Smooth muscle cell (in vitro differentiated cells): ENCODE results near the gene POU6F2. TPM values are rescaled to one million over a fixed set of nuclear protein-coding genes. Genes with fewer than 3 reads are reported as not detected.
A peak's percentile ranks its signal among the peaks of the same experiment; 100 is the strongest.

Source experiments
- DNase-seq: peaks from one replicate; lab custom pipeline; 2025; ENCODE audit not compliant: unreplicated experiment; lab: John Stamatoyannopoulos, UW
- H2AFZ ChIP-seq: fragments of 200-600 bp; sonication (generic); 2 replicates; pipeline ENCODE4 v1.6.0; 2016; ENCODE audit warnings: antibody characterized with exemption, low read depth, mild to moderate bottlenecking
- H3F3A ChIP-seq: fragments of 200-600 bp; sonication (generic); 2 replicates; pipeline ENCODE4 v1.6.0; 2017; ENCODE audit warnings: antibody characterized with exemption, low read depth
- H3K27ac ChIP-seq: fragments of 200-600 bp; sonication (generic); 2 replicates; pipeline ENCODE4 v1.5.1; 2016; ENCODE audit warnings: low read depth, mild to moderate bottlenecking
- H3K27me3 ChIP-seq: fragments of 200-600 bp; sonication (generic); 2 replicates; pipeline ENCODE4 v1.6.1; 2016; ENCODE audit warnings: low read depth, mild to moderate bottlenecking
- H3K36me3 ChIP-seq: fragments of 200-600 bp; sonication (generic); 2 replicates; pipeline ENCODE4 v1.5.1; 2016; ENCODE audit warnings: low read depth
- H3K4me1 ChIP-seq: fragments of 200-600 bp; sonication (generic); 2 replicates; pipeline ENCODE4 v1.5.1; 2016; ENCODE audit warnings: low read depth
- H3K4me2 ChIP-seq: fragments of 200-600 bp; sonication (generic); 2 replicates; pipeline ENCODE4 v1.6.0; 2016; ENCODE audit warnings: mild to moderate bottlenecking
- H3K4me3 ChIP-seq: fragments of 200-600 bp; sonication (generic); 2 replicates; pipeline ENCODE4 v1.5.1; 2016; ENCODE audit warnings: mild to moderate bottlenecking
- H3K79me2 ChIP-seq: fragments of 200-600 bp; sonication (generic); 2 replicates; pipeline ENCODE4 v1.6.0; 2016; ENCODE audit warnings: low read depth, mild to moderate bottlenecking
- H3K9ac ChIP-seq: fragments of 200-600 bp; sonication (generic); 2 replicates; pipeline ENCODE4 v1.6.0; 2016; ENCODE audit warnings: low read depth
- H3K9me3 ChIP-seq: fragments of 200-600 bp; sonication (generic); replicated peaks from 2 replicates; pipeline ENCODE4 v1.5.1; 2016; ENCODE audit warnings: low read depth
- H4K20me1 ChIP-seq: fragments of 200-600 bp; sonication (generic); 2 replicates; pipeline ENCODE4 v1.6.0; 2016; ENCODE audit warnings: low read depth
- CTCF ChIP-seq: fragments of 200-600 bp; sonication (generic); IDR thresholded peaks from 2 replicates; pipeline ENCODE4 v1.5.1; 2017; ENCODE audit warnings: borderline replicate concordance, mild to moderate bottlenecking, antibody characterized with exemption; ENCODE audit not compliant: insufficient read depth, poor library complexity, severe bottlenecking
- WGBS: methylation state at CpG from one replicate; pipeline ENCODE4 v1.1.7; 2016; ENCODE audit warnings: low lambda C conversion rate; 5-methylcytosine and 5-hydroxymethylcytosine counted together
- polyA plus RNA-seq: library from polyadenylated mRNA; unstranded; fragments of >200 nt; fragmentation: Nextera tagmentation; extraction: Ambion mirVana; gene quantifications from 2 replicates; pipeline ENCODE4 v1.2.1, GENCODE V29; 2016
- total RNA-seq: library from RNA; depleted of rRNA; stranded (reverse); fragments of >200 nt; gene quantifications from 2 replicates; pipeline ENCODE4 v1.2.3, GENCODE V29; 2014

The POU6F2 gene
- total and polyA plus RNA-seq, 2 experiments from 2014 or later: 1.2 TPM

- no peaks in the 10 kb centered on the region for H4K20me1 ChIP-seq
- H3K9me3 ChIP-seq: no peaks in the 10 kb centered on the region
- peaks cover 27% of the 10 kb centered on the region for H3K4me1 ChIP-seq
- no peaks in the 10 kb centered on the region for H3K79me2 ChIP-seq
- H3K4me2 ChIP-seq: no peak overlapping the region
- no peak overlapping the region for H3K9ac ChIP-seq
- WGBS: 89% methylated on average over 15 of the region's 15 CpGs
- no peaks in the 10 kb centered on the region for H3F3A ChIP-seq
- TF ChIP-seq CTCF: no peak
- H3K36me3 ChIP-seq: no peaks in the 10 kb centered on the region
- H3K27ac ChIP-seq: no peak overlapping the region
- no peak overlapping the region for H2AFZ ChIP-seq
- no peak for DNase-seq
- no peaks in the 10 kb centered on the region for H3K27me3 ChIP-seq
- no peak overlapping the region for H3K4me3 ChIP-seq
Measured at GRCh38 chr7:39458061-39458745, 480.5 kb downstream of the POU6F2 start.

GRCh38 chr7:39459636-39460035 lies 481.9 kb downstream of the POU6F2 start:
- Histone ChIP-seq H3K79me2 (no peaks in the 10 kb centered on the region), H3K27me3 (no peaks in the 10 kb centered on the region), H2AFZ (peak overlapping the region; percentile 6), H3K4me1 (peaks cover 28% of the 10 kb centered on the region), H3K4me2 (no peak overlapping the region), H4K20me1 (no peaks in the 10 kb centered on the region), H3K9me3 (no peaks in the 10 kb centered on the region), H3K27ac (no peak overlapping the region), H3F3A (no peaks in the 10 kb centered on the region), H3K36me3 (no peaks in the 10 kb centered on the region), H3K9ac (no peak overlapping the region), H3K4me3 (no peak overlapping the region)
- no peak for DNase-seq
- no peak for TF ChIP-seq CTCF
- 49% methylated on average over 6 of the region's 6 CpGs for WGBS

- Histone ChIP-seq H3F3A (no peaks in the 10 kb centered on the region), H4K20me1 (no peaks in the 10 kb centered on the region), H3K36me3 (no peaks in the 10 kb centered on the region), H3K27me3 (no peaks in the 10 kb centered on the region), H3K9me3 (no peaks in the 10 kb centered on the region), H3K79me2 (no peaks in the 10 kb centered on the region), H3K27ac (no peak overlapping the region), H3K9ac (no peak overlapping the region), H2AFZ (no peak overlapping the region), H3K4me3 (no peak overlapping the region), H3K4me2 (no peak overlapping the region), H3K4me1 (peaks cover 30% of the 10 kb centered on the region)
- 94% methylated on average over 20 of the region's 20 CpGs for WGBS
- no peak for TF ChIP-seq CTCF
- DNase-seq: no peak
Measured at GRCh38 chr7:39460486-39460885, 482.8 kb downstream of the POU6F2 start.

- DNase-seq: no peak
- no peak for TF ChIP-seq CTCF
- H3K9ac ChIP-seq: no peak overlapping the region
- peaks cover 30% of the 10 kb centered on the region for H3K4me1 ChIP-seq
- no peaks in the 10 kb centered on the region for H3K27me3 ChIP-seq
- H3F3A ChIP-seq: no peaks in the 10 kb centered on the region
- no peaks in the 10 kb centered on the region for H3K79me2 ChIP-seq
- no peak overlapping the region for H3K27ac ChIP-seq
- H3K4me3 ChIP-seq: no peak overlapping the region
- H4K20me1 ChIP-seq: no peaks in the 10 kb centered on the region
- no peaks in the 10 kb centered on the region for H3K36me3 ChIP-seq
- peak overlapping the region; percentile 6 for H3K4me2 ChIP-seq
- no peak overlapping the region for H2AFZ ChIP-seq
- no peaks in the 10 kb centered on the region for H3K9me3 ChIP-seq
- WGBS: 55% methylated on average over 4 of the region's 4 CpGs
Measured at GRCh38 chr7:39461263-39461820, 483.6 kb downstream of the POU6F2 start.
